Endometrium (tissue), 2 donors: ENCODE results near the gene RIPOR2.
"Not testable (repeated sequence)": the region's sequence is repeated elsewhere in the genome, so short reads cannot be mapped to it uniquely, and the experiment has no call there.

Source experiments
- FAIRE-seq: peaks from 2 replicates; lab custom pipeline; 2012; peaks lifted over from hg19 to GRCh38; lab: Jason Lieb, UNC
- donor health status: control.
- donor health status: control.

RIPOR2 gene

DNA sequence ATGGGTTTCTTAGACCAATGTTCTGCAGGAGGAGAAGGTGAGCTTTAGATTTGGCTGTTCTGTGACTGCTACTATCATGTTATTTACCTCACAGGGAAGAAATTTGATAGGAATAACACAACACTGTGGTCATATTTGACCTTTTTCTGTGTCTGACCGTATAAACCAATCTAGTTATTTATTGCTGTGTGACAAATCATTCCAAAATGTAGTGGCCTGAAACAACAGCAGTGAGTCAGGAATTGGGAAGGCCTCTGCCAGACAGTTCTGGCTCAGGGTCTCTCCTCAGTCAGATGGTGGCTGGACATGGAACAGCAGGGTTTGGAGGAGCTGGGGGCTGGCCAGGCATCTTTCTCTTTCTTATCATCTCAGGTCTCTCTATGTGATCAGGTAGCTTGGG lies 33.0 kb downstream of the RIPOR2 start:
- FAIRE-seq, result no peak

DNA sequence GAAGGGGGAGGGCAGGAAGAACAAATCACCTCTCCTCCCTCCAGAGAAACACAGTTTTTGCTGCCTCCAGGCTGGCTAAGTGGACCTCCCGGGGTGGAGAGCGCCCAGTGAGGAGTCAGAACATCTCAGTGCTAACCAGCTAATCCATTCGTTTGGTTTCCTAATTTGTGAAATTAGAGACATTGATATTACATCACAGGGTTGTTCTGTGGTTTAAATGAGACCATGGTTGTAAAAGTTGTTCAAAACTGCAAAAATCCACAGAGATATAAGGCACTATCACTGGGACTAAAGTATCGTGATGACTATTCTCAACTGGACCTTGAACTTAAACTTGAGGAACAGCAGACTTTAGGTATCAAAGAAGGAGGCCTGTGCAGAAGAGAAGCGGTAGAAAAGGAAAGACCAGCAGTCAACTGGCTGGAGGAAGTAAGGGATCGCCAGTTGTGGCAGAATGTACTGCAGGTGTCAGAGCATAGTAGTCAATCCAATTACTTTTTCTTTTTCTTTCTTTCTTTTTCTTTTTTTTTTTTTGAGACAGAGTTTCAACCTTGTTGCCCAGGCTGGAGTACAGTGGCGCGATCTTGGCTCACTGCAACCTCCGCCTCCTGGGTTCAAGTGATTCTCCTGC lies 33.9 kb downstream of the RIPOR2 start:
- FAIRE-seq, result no peak

DNA sequence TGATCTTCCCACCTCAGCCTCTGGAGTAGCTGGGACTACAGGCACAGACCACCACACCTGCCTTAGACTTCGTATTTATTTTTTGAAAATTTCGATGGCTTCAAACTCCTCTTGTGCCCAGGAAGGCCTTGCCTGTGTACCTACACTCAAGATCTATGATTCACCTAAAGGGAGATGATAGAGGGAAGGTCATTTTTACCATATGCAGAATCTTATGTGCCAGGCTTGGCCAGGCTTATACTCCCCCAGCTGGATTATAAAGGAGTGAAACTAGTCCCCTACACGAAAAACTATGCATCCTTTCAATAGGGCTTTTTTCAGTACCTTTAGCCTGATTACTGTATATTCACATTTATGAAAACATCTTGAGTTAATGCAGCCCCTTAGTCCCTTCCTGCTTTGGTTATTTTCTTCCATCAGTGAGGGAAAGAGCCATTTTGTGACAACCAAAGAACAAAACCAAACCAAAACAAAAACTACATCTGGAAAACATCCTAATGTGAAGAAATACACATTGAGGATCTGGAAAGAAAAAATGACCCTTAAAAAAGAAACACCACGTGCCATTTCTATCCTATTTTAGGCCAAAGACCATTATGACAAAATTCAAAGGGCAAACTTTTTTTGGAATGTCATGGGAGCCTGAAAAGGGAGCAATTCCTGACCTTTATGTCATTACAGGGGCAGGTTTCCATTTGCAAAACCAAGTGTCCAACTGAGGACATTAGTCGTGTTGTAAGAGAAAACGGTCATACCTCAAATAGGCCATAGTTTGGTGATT lies 34.7 kb downstream of the RIPOR2 start:
- FAIRE-seq, result peak; percentile 78

DNA sequence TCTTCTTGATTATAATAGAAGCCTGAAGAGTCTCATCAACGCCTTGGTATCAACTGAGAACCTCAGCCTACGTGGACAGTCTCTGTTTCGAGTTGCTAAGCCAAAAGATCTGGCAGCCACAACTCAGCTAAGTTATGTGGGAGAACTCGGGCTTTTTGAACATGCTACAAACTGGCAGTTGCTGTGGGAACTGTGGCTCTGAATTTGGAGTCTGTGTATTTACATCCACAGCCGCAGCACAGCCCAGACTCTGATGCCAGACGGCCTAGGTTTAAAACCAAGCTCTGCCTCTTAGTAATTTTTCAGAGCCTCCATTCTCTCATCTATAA lies 35.8 kb downstream of the RIPOR2 start:
- FAIRE-seq, result no peak

DNA sequence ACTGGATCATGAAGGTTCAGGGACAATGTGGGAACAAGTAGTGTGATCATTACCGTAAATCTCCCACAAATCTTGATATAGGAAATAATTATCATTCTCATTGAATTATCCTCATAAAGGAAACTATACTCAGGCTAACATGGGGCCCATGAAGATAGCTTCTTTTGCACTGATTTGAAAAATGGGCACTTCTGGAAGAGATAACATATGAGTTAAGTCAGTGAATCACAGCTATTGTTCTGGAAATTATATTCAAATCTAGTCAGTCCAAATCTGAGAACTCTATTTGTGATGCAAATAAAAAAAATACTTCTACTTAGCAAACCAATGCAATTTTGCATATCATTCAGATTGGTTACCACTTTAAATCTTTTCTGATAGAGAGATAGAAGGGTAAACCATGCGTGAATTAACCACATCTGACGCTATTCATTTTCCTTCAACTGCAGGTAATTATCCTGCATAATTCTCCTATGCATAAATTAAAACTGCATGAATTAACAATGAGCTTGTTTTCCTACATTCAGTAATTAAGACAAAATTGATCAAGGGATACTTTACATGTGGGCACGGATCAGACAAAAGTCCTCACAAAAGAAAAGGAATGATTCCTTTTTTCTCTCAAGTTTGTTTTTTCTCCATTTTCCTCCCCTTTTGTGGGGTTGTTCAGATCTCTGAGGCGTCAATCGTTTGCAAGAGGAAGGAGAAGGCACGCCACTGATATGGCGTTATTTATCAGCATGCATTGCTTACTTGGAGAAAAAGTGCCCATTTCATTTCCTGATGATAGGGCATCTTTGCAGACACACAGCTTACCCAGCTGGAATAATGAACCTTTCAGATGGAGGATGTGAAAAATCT lies 36.4 kb downstream of the RIPOR2 start:
- no peak for FAIRE-seq

DNA sequence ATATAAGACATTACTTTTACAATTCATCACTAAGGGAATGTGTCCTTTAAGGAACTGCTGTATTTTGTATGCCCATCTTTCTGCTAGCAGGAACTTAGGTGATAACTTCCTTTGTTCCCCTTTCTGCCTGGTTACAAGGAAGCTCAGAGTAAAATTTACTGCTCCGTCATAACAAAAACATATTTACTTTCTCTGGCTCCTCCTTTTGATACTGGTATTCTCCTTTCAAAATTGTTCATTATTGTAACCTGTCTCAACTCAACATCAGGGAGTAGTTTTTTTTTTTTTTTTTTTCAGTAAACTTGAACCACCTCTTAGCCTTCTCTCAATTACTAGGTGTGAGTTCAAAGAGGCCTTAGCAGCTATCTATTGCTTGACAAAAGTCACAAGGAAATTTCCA lies 37.1 kb downstream of the RIPOR2 start:
- FAIRE-seq, result no peak

DNA sequence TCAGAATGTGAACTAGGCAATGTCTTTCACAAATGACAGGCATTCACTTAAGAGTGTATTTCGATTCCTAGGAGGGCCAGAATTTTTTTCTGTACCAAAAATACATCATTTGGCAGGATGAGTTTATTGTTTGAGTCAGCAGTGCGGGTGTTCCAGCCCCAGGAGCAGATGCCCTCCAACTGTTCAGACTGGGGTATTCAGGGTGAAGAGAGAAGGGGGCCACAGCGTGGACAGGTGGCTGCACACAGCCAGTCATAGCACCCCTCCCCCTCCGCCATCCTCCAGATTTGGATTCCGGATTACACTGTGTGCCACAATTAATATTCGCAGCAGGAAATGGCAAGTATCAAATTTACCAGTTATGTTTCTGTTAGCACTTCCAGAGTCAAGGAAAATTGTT lies 38.6 kb downstream of the RIPOR2 start:
- no peak for FAIRE-seq

DNA sequence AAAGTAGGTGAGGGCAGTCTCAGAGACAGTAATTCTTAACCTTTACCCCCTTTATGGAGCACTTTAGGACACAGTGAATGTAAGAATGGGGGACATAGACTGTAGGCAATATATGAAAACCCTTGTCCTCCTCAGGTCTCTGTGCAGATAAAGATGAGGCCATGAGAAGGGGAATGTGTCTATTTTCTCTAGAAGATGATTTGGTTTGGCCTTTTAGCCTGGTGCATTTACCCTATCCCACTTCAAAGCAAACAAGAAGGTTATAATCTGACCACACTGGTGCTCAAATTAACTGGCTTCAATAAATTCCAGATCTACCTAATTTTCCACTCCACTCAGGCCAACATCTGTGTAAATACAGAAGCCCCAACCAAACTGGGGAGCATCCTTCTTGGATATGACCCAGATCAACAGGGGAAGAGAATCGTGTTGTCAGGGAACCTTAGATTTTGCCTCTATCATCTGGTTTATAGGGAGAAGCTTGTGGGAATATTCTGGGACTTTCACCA lies 42.4 kb downstream of the RIPOR2 start:
- FAIRE-seq, result no peak

DNA sequence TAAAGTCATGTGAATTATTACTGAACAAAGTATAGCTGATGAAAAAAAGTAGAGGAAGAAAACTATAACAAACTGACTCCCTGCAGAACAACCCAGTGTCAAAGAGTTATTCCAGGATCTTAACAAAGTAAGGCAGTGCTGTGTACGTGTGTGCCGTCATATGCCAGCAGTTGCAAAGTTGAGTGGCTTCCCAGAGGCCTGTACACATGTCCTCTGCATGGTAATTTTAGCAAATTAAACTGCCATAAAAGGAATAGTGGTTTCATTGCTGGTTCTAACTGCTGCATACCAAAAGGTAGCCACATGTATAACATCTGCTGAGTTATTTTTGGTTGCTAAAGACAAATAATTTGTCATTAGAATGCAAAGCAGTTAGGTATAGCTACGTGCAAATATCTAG lies 44.8 kb downstream of the RIPOR2 start:
- no peak for FAIRE-seq

DNA sequence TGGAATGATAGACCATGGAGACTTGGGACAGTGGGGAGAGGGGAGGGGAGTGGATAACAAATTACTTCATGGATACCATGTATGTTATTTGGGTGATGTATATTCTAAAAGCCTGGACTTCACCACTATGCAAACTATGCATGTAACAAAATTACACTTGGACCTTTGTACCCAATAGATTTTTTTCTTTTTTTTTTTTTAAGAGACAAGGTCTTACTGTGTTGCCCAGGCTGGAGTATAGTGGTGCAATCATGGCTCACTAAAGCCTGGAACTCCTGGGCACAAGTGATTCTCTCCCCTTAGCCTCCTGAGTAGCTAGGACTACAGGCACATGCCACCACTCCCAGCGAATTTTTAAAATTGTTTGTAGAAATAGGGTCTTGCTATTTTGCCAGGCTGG lies 45.3 kb downstream of the RIPOR2 start:
- no peak for FAIRE-seq

DNA sequence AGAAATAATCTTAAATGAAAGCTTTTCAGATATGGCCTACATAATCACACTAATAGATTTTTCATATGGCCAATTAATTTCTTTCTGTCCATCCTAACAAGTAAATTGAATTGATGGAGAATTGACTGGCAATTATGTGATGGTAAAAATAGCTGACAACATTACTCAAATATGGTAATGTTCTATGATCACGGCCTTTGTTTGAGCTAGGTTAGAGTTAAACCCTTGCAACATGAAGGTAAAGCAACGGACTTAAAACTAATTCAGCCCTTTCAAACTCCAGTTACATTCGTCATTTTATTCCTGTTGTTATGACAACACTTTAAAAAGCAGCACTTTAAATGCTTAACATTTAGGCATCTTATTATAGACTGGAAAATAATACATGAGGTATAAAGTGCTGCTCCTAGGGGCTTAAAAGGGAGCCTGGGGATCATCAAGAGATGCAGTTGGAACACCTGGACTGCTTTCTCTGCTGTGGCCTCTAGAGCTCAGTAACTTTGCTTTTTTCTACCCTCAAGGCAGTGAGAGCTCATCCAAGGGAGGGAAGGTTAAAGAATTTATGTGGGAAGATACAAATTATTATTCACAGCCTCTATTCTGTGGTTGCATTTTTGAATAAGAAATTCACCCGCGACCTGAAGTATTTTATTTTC lies 46.9 kb downstream of the RIPOR2 start:
- no peak for FAIRE-seq

DNA sequence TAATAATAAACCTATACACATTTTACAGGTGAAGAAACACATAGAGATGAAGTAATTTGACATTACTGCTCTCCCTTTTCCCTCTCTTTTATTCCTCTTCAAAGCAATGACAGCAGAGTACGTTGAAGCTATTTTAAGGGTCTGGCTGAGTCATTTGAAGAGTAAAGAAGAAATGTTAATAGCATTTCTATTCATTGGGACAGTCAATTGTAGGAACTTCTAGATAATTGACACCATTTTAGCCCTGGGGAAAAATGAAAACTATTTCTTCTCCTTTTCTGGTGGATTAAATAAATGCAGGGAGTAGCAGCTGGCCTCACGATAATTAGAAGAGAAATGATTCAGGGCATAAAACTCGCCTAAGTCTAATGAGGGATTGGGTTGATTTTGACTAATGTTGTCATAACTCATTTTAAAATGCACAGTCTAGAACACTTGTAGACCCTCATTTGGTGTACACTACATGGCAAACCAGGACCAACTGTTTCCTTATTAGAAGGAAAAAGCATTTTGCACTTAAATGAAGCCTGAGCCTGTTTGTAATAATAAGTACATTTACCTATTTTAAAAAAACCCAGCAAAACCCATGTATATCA lies 48.1 kb downstream of the RIPOR2 start:
- no peak for FAIRE-seq

DNA sequence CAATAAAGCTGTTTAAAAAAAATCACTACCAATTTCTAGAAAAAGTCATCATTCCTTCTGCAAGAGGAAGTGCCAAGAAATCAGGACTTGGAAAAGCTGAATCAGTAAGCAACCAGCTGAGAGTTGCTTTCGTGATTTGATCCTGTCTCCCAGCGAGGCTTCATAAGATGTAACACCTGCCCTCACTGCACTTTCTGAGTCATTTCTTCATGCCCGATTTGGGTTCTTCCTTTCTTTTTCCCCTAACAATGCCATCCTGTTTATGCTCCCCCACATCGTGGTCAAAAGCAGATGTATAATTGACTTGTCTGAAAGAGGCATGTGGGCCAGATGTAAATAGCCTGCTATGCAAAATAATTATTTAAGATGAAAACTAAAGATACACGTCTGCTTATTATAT lies 52.1 kb downstream of the RIPOR2 start:
- FAIRE-seq, result no peak

DNA sequence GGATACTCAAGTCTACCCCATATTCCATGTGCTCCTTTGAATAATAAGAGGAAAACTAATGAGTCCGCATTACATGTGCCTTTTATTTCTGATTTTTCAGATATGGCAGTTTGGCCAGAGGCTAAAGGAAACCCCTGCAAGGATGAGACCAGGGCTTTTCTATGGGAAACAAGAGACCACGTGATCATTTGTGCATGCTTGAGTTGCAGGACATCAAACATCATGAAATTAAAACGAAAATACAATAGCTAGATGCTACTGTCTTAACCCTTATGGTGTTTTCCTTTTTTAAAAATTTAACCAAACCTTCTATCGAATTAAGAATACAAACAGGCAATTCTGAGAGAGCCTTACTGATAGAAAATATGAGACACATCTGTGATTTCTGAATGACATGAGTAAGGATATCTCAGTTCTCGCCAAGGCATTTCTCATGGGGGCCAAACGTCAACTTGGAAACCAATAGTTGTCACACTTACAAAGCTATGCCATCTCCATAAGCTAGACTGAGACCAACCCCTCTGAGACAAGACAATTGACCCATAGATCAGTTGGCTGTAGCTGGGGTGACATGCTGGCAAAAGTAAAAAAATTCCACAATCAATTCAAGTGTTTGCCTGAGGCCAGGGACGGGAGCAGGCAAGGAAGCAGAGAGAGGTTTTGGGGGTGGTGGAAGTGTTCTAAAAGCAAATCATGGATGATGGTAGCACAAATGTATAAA lies 52.8 kb downstream of the RIPOR2 start:
- no peak for FAIRE-seq

DNA sequence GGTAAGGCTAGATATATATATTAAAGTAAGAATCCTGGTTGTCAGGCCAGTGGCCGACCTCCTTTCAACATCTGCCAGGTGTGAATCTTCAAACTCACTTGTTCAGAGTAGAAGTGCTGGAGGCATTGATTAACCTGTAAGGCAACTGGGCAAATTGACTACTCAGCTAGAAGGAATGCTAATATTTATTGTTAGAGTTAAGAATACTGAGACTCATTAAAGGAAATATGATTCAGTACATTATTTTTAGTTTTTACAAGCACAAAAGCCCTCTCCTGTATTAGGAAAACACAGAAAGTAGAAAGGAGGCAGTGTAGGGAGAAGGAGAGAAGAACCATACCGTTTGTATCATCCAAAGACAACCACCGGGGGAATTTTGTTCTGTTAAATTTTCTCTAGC lies 53.5 kb downstream of the RIPOR2 start:
- FAIRE-seq, result no peak

DNA sequence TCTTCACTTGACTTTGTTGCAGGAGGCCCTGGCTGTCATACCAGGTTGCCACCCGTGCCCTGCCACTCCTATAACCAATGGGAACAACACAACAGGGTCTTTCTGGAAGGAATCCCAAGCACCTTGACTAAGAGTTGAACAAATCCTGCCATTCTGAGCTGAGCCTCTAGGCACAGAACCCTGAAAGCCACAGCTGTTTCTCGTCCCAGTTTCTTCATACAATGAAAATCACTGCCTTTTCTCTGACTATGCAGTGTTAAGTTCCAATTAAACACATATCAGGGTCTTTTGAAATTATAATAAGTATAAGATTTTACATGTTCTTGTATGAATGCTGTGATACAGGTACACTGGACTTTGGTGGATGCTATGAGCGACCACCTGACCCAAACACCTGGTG lies 54.4 kb downstream of the RIPOR2 start:
- no peak for FAIRE-seq

DNA sequence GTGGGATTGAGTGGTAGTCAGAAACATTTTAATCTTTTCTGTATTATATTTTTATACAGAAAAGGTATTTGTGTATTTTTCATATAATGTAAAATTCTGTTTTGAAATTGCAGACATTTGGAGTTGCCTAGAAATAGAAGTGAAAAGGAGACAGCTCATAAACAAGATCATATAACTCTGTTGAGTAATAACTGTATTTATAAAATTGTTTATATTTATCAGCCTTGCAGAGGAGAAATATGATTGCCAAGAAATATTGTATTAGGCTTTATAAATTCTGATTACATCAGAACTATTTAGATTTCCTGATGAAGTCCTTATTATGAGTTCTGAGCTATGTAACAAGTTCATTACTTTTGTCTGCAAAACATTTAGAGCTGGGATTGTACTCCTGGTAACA lies 55.3 kb downstream of the RIPOR2 start:
- no peak for FAIRE-seq

DNA sequence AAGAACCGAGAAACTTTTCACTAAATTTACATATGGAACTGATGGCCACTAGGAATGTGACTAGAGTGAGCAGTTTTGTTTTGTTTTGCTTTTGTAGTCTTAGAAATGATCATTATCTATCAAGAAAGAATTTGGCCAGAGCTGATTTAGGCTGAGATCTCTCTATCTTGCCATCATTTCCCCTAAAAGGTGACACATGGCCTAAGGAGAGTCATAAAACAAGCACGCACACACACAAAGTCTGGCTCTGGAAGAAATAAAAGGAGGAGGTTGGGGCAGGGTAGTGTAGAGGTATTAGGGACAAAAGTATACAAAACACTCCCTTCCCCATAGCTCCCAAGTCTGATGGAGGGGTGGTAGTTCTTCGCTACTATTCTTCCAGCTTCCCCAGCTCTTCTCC lies 56.4 kb downstream of the RIPOR2 start:
- FAIRE-seq, result no peak

DNA sequence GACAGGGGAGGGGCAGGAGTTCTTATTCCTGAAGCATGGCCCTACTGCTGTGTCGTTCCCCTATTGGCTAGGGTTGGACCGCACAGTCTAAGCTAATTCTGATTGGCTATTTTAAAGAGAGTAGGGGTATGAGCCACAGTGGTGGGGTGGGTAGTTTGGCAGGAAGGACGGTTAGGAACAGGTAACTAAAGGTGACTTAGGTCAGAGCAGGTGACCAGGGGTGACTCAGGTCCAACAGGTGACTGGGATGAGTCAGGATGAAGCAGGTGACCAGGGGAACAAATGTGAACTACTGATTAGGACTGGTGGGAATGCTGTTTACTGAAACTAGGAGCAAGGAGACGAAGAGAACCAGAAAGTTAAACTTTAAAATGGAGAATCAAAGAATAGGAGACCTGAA lies 58.0 kb downstream of the RIPOR2 start:
- FAIRE-seq, result not testable (repeated sequence)

DNA sequence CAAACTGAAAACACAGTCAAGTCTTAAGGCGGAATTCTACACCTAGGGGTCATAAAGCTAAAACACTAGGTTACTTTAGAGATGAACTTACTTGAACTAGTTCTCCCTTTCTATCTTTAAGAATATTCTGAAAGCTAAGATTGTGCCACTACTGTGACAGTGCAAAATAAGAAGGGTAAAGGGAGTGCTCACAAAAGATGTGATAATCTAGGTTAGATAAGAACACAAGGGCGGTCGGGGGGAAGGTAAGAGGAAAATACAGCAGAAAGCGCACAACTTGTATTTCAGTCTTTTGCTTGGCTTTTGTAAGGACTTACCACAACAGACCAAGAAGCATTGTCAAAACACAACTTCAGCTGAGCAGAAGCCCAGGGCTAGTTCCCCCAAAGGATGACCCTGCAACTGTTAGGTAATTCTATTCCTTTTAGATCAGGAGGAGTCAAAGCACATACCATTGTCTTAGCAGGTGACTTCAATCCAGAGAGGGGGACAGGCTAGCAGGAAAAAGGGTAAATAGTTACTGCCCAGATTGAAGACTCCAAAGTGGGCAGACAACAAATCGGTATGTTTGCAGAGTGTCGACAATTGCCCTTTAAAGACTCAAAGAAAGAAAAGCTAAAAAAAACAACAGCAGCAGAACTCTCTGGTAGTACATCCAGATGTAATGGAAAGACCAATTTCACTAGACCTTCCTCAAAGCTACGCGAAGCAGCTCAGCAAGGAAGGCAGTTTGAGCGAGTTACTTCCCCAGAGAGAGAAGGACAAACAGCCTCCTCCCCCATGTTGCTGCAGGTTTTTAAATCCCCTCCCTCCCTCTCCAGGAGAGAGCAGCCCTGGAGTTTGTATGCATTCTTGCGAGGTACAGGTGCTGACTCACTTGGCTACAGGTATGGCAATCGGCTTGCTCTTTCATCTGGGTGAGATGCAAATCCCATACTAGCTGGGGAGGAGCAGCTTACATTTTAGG lies 59.0 kb downstream of the RIPOR2 start:
- FAIRE-seq, result no peak
